ENCODE data around the gene PLS1.
A peak's percentile ranks its signal among the peaks of the same experiment; 100 is the strongest.
"Not testable (repeated sequence)": the region's sequence is repeated elsewhere in the genome, so short reads cannot be mapped to it uniquely, and the experiment has no call there.

The PLS1 gene, protein sequence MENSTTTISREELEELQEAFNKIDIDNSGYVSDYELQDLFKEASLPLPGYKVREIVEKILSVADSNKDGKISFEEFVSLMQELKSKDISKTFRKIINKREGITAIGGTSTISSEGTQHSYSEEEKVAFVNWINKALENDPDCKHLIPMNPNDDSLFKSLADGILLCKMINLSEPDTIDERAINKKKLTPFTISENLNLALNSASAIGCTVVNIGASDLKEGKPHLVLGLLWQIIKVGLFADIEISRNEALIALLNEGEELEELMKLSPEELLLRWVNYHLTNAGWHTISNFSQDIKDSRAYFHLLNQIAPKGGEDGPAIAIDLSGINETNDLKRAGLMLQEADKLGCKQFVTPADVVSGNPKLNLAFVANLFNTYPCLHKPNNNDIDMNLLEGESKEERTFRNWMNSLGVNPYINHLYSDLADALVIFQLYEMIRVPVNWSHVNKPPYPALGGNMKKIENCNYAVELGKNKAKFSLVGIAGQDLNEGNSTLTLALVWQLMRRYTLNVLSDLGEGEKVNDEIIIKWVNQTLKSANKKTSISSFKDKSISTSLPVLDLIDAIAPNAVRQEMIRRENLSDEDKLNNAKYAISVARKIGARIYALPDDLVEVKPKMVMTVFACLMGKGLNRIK

DNA sequence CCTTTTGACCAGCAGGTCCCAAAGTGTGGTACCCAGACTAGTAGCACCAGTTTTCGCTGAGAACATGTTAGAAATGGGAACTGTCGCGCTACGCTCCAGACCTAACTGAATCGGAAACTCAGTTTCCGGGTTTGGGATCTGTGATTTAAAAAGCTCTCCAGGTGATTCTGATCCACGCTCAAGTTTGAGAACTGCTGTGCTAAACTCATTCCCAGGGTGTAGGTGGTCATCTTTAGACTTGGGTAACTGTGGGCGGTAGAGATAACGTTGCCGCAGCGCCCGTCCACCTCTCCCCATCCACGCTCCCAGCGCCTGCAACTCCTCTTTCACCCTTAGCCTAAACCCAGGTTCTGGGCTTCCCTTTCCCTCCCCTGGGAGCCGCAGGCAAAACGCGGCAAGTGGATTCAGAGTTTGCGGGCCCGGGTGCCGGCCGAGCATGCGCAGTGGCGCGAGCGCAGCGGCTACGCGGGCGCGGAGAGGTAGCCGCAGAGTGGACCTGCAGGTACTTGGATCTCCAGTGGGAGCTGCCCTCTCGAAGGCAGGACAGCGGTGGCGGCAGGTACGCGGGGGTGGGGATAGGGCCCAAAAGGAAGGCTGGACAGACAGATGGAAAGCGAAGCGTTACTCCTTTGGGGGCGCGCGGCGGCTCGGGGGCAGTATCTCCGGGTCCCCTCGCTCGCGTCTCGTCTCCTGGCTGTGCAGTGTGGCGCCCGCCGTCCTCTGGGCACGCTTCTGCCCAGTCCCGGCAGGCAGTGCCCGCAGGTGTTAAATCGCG, at the start of gene PLS1:
Gene PLS1 (plus strand): TSS at position 443 of the 775 bp plus-strand sequence. CDS start 67,845 bp downstream, outside the sequence.
- peak; percentile 77 for DNase-seq (ENCODE audit: low read depth)

DNA sequence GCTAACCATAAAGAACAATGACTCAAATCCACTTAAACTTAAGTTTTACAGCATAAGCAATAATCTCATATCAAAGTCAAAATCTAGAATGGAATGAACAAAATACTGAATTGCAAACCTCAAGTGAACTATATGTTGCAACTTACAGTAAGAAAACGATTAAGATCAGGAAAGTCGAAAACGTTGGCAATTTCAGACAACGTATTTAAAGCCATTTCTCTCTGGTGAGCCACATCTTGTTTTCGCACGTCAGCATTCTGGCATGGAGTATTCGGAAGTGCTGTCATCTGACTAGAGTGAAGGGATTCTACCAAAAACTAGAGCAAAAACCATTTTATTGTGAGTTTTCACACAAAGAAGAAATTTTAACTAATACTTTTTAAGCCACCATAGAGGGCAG, 46.2 kb upstream of the PLS1 start:
- DNase-seq (ENCODE audit: low read depth) = no peak

DNA sequence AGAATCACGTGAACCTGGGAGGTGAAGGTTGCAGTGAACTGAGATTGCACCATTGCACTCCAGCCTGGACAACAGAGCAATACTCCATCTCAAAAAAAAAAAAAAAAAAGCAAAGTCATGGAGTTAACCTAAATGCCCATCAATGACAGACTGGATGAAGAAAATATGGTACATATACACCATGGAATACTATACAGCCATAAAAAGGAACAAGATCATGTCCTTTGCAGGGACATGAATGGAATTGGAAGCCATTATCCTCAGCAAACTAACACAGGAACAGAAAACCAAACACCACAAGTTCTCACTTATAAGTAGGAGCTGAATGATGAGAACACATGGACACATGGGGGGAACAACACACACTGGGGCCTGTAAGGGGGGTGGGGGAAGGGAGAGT, 43.6 kb upstream of the PLS1 start:
- not testable (repeated sequence) for DNase-seq (ENCODE audit: low read depth)

DNA sequence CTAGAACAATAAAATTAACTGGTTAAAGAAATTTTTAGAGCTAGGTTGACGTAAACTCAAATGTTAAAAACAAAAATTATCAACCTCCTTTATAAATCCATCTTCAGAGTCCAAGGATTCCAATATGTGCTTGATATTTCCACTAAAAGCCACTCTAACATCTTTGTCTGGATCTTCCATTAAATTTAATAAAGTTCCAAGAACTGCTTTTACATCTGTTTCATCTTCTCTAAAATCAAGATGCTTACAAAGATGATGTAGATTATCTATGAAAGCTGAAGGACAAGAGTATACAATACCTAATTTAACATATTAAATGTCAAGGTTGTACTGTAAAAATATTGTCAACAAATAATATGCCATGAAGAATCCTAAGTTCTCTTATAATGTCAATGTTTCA, 42.5 kb upstream of the PLS1 start:
- no peak for DNase-seq (ENCODE audit: low read depth)

DNA sequence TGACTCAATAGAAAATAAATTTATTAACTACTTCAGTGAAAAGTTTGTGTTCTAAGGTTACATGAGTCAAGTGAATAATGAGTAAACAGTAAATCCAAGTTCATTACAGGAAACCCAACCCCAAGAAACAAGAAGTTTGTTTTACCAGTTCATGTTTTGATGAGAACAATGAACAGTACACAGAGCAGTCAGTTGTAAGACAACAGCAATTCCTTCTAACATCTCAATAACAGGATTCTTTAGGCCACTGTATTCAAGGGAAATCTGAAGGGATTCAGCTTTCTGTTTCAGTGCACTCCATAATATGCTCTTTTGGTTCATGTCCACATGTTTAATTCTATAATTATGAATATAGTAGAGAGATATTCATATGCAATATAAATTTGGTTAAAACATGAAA, 36.1 kb upstream of the PLS1 start:
- DNase-seq (ENCODE audit: low read depth) = no peak

DNA sequence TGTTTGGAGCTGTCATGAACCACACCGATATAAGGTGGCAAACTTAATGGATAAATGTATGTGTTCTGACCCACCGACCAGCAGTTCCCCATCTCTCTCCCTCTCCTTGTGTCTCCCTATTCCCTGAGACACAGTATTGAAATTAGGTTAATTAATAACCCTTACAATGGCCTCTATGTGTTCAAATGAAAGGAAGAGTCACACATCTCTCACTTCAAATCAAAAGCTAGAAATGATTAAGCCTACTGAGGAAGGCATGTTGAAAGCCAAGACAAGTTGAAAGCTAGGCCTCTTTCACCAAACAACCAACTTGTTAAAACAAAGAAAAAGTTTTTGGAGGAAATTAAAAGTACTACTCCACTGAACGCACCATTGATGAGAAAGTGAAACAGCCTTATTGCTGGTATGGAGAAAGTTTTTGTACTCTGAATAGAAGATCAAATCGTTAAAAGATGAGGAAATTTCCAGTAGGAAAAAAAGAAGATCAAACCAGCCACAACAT, 32.6 kb upstream of the PLS1 start:
- DNase-seq (ENCODE audit: low read depth) = no peak

DNA sequence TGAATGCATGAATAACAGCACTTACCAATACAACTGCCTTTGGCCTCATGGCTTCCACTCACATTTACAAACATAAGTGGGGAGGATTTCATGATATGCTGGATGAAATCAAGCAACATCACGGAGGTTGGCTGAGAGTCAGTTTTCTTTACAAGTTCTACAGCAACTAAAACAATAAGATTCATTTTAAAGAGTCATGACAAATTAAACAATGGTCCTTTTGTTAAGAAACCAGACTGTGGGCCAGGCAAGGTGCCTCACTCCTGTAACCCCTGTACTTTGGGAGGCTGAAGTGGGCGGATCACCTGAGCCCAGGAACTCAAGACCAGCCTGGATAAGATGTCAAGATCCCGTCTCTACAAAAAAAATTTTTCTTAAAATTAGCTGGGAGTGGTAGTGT, 30.1 kb upstream of the PLS1 start:
- DNase-seq (ENCODE audit: low read depth) = no peak

DNA sequence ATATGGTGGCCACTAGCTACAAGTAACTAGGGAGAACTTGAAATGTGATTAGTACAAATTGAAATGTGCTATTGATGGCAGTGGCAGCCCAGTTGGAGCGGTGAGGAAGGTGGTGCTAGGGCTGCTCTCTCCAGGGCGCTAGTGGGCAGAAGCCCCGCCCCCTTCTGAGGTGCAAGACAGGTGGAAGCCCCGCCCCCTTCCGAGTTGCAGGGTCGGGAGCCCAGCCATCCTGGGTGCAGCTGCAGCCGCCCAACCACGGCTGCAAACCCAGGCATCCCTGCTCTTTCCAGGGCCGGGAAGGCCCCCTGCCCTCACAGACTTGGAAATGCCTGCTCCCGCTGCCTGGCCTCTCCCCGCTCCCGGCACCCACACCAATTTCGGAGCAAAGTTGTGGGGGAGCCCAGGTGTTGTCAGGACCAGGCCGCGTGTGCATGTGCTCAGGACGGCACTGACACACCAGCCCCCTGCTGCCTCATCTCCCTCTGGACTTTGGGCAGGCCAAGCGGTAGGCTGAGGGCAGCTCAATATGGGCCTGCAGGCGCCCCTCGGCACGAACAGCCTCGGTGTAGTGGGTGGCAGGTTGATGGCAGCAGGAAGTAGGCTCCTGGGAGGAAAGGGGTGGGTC, 27.7 kb upstream of the PLS1 start:
- no peak for DNase-seq (ENCODE audit: low read depth)

DNA sequence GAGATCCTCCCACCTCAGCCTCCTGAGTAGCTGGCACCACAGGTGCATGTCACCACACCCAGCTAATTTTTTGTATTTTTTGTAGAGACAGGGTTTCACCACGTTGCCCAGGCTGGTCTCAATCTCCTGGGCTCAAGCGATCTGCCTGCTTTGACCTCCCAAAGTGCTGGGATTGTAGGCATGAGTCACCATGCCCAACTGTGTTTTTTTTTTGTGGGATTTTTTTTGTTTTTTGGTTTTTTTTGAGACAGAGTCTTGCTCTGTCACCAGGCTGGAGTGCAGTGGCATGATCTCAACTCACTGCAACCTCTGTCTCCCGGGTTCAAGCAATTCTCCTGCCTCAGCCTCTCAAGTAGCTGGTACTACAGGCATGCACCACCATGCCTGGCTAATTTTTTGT, 26.8 kb upstream of the PLS1 start:
- DNase-seq (ENCODE audit: low read depth) = not testable (repeated sequence)

DNA sequence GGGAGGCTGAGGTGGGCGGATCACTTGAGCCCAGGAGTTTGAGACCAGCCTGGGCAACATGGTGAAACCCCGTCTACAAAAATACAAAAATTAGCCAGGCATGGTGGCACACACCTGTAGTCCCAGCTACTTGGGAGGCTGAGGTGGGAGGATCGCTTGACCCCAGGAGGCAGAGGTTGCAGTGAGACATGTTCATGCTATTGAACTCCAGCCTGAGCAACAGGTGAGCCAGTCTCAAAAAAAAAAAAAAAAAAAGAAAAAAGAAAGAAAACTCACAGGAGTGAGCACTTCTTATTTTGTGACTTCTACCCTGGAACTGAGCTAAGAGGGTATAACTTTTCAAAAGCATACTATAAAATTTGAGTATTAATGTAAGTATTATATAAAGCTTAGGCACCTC, 22.0 kb upstream of the PLS1 start:
- not testable (repeated sequence) for DNase-seq (ENCODE audit: low read depth)

DNA sequence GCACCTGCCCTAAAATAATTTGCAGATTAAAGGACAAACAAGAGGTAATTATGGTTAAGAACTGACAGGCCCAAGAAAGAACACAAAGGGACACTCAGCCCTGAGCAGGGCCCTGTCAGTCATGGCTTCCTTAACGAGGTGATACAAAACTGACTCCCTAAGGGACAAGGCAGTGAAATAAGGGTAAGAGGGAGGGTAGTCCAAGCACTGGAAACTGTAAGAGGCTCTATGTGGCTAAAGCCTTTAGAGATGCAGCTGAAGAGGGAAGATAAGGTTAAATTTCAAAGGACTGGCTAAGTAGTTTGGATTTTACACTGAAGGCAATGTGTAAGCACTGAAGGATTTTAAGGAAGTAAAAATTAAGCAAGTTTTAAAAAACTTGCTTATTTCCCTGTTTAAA, 21.5 kb upstream of the PLS1 start:
- DNase-seq (ENCODE audit: low read depth) = no peak

DNA sequence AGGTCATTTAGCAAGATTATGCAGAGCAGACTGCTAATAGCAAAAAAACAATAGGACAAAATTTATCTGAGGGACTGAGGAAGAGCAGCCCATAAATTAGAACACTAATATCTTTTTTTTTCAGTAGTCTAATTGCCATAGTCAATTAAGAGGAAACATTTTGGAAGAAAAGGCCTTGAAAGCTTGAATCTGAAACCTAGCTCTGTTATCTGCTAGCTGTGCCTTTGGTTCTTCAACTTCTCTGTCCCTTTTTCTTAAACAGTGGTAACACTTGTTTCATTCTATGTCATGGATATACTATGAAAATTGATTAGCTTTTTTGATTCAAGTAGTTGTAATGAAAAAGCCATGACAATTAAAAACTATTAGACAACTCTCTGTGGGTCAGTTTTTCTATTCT, 19.4 kb upstream of the PLS1 start:
- DNase-seq (ENCODE audit: low read depth) = no peak

DNA sequence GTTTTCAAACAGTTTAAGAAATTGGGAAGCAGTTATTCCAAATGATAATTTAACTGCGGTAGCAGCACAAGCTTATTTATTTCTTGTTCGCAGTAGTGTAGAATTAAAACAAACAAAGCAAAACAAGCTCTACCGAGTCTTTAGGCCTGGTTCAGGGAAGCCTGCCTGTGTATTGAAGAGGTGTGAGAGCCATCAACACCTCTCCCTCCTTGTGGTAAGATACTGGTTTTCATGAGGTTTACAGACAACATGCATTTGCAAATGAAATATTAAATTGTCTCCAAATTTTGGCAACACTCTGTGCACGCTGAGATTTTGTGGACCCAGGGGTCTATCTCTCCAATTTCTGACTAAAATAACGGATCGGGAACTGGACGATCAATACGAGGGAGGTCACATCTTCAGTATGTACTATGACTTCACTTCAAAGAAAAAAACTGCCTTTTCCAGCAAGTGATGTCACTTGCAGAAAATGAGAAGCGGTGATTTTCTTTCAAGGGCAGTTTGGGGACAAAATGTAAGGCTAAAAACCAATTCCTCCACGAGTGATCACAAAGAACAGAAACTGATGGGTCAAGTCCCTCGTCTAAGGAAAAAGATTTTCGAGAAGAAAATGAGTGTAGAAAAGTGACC, 18.4 kb upstream of the PLS1 start:
- no peak for DNase-seq (ENCODE audit: low read depth)

DNA sequence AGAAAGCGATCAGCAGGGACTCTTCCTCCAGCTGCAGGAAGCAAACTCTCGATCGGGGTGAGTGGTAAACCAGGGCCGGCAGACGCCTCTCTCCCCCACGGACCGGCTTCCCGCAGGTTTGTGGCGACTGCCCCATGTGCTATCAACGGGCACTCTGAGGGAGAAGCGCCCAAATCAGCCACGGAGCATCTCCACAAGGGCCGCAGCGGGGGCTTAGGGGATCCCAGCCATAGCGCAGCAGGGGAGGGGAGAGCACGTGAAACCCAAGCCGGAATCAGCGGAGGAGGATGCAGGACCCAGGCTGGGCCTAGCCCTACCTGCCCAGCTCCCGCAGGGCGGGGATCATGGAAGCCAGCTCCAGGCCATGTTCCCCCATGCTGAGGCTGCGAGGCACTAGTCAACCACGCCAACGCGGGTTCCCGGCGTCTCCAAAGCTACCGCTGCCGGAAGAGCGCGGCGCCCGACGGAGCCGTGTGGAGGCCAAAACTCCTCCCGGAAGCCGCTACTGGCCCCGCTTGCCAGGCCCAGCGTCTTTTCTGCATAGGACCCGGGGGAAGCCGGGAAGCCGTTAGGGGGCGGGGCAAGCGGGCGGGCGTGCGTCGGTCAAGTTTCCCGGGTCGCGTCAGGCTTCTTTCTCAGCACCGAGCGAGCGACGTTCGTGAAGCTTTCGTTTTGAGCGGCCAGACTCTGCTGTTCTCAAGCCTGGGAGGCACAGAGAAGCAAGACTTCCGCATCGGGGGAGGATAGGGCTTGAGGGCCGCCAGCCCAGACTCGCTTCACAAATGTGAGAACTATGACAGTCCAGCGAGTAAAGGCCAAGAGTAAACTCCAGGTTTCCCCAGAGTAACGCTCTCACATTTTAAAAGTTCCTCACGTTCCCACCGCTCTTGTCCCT, 17.6 kb upstream of the PLS1 start, which contains the start of gene ATR:
Gene ATR (minus strand): TSS at position 405 of the 895 bp plus-strand sequence. CDS start 29 bp downstream, at position 376.
- peak; percentile 95 for DNase-seq (ENCODE audit: low read depth)

DNA sequence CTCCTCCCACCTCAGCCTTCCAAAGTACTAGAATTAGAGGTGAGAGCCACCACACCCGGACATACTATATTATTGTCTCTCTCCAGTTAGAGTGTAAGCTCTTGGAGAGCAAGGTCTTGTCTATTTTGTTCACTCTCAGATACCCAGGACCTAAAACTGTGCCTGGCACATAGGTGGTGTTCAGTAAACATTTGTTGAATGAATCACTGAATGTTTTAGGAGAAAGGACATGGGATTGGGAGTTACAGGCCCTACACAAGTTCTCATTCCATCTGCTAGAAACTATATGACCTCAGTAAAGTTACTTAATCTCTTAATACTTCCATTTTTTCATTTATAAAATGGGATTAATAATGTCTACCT, 16.2 kb upstream of the PLS1 start:
- DNase-seq (ENCODE audit: low read depth) = no peak

DNA sequence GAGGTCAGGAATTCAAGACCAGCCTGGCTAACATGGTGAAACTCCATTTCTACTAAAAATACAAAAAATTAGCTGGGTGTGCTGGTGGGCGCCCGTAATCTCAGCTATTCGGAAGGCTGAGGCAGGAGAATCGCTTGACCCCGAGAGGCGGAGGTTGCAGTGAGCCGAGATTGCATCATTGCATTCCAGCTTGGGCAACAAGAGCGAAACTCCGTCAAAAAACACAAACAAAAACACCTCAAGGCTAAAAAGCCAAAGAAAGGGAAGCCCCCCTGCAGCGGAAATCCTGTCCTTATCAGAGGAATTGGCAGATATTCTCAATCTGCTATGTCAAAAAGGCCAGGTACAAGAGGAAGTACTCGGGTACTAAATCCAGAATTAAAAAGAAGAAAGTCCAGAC, 15.1 kb upstream of the PLS1 start:
- DNase-seq (ENCODE audit: low read depth) = not testable (repeated sequence)

DNA sequence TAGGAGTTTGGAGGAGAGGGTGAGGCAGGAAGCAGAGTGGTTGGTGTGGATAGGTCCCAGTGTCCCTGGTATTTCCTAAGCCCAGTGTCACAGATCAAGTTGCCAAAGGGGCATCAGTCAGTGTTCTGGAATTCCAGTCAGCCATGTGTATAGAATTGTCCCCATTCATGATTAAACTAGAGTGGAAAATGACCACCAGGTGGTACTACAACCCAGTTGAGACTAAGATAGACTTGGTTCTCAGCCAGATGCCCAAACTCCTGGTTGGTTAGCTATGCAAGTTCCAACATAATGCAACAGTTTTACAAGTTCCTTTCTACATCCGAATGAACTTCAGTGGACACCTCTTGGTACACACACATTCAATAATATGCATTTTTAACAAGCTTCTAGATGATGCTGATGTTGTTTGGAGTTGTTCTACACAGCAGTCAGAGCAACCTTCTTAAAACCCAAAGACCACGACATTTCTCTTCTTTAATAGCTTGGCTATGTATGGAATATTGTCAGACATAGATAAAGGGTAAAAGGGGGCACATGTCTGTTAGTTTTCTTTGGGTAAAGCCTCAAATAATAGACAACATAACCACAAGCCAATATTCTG, 9.3 kb upstream of the PLS1 start:
- DNase-seq (ENCODE audit: low read depth) = no peak

DNA sequence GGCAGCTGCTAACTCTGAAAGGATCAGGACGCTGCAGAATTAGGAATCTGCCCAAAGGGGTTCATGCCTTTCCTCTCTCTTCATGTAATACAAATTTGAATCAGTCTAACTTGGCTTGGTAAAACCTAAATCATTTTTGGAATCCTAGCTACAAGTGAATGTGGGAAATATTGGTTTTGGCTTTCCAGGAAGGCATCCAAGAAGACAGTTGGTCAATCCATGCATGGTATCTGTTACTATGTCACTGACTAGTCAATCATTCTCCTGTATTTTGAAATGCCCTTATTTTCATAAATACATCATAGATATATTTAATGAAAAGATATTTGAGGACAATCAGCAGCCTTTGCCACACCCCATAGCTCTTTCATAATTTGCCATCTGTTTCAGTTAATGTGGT, 7.5 kb upstream of the PLS1 start:
- DNase-seq (ENCODE audit: low read depth) = no peak

DNA sequence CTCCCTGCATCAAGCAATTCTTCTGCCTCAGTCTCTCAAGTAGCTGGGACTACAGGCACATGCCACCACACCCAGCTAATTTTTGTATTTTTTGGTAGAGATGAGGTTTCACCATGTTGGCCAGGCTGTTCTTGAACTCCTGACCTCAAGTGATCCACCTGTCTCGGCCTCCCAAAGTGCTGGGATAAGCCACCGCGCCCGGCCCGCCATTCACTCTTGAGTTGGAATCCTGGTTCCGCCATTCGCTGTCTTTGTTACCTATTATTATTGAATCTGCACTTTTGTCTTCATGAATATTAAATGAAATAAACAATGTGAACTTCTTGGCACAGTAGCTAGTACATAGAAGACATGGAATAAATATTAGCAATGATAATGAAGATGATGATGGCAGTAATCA, 3.9 kb upstream of the PLS1 start:
- not testable (repeated sequence) for DNase-seq (ENCODE audit: low read depth)

DNA sequence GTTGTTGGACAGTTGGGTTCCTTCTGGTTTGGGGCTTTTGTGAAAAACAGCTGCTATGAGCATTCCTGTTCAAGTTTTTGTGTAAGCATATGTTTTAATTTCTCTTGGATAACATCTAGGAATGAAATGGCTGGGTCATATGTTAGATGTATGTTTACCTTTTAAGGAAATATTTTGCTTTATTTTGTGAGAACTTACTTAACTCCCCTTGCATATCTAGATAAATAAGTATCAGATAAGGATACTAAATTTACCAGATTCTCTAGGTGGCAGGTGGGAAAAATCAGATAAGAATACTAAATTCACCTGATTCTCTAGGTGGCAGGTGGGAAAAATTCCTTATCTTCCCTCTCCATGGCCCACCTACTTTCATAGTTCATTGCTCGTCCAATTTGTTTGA, 1.1 kb upstream of the PLS1 start:
- DNase-seq (ENCODE audit: low read depth) = no peak
